Inflammatory macrophage treated with lipopolysaccharide for 1 hour (primary cell): ENCODE results near the gene POU2AF3.
"Not testable (repeated sequence)": the region's sequence is repeated elsewhere in the genome, so short reads cannot be mapped to it uniquely, and the experiment has no call there.

Experiments used
- DNase-seq, 2 donors: peaks; one replicate each; pipeline ENCODE4 v3.0.0-alpha.2; 2020 to 2022

POU2AF3 gene

GRCh38 chr11:111301004-111301841 is 2.9 kb downstream of the POU2AF3 start:
- DNase-seq = no peak

DNA sequence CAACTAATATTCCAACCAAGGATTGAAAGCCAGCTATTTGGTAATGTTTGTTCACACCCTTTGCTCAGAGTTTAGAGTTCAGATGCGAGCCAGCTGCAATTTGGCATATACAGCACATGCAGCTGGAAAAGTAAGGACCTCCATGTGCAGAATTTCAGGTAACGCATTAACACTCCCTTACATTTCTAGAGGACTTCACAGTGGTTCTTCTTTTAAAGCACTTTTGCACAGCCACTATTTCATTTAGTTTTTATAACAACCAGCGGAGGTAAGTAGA is 3.4 kb downstream of the POU2AF3 start:
- no peak for DNase-seq

GRCh38 chr11:111302298-111302697 is 4.0 kb downstream of the POU2AF3 start:
- DNase-seq = no peak

DNA sequence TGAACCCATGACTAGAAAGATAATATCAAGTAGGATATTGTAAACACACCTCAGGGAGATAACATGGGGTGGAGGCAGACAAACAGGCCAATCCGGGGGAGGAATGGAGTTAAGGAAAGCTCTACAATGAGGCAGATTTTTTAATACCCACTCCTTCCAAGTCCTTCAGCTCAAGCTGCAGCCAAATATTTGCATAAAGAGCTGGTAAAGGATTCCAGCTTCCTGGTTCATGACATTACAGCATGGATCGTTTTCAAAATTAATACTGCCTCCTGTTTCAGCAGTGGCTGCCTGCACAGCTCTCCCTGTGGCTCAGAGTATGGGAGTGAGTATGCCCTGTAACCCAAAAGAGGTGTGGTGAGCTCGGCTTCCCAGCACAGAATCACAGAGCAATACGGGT is 5.1 kb downstream of the POU2AF3 start:
- no peak for DNase-seq

GRCh38 chr11:111305162-111305802 is 6.9 kb downstream of the POU2AF3 start:
- DNase-seq = no peak

GRCh38 chr11:111305876-111306275 is 7.5 kb downstream of the POU2AF3 start:
- no peak for DNase-seq

DNA sequence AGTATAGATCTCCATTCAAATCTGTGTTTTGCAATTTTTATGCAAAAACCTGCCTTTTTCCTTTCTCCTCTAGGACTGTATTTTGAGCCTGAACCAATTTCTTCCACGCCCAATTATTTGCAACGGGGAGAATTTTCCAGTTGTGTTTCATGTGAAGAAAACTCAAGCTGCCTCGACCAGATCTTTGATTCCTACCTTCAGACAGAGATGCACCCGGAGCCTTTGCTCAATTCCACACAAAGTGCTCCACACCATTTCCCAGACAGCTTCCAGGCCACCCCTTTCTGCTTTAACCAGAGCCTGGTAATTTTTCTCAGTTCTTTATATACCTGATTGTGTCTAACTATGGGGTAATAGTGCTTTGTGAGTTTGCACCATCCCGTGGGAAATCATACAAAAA is 8.0 kb downstream of the POU2AF3 start:
- no peak for DNase-seq

DNA sequence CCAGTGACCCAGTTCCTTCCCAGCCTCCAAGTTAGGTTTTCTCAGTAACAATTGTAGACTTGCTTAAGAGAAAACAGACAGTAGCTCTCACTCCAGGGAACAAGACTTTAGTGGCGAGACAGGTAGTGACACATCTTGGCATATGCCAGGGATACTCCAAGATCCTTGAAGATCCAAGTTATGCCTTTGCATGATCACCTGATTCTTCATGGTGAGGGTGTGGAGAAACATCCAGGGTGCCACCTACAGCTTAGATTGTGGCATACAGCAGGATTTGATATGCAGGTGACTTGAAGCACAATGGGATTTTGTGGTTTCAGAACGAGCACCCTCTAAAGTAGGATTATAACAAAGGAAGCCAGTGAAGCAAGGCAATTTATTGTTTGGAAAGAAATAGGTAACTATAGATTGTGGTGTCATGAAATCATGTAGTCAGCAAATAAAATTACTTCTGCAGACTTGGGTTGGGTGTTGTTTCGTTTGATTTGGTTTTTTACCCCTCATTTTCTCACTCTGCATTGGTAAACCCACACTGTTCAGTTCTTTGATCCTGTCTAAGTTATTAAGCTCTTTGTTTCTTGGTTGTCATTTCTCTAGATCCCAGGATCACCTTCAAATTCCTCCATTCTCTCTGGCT is 9.2 kb downstream of the POU2AF3 start:
- DNase-seq = no peak

DNA sequence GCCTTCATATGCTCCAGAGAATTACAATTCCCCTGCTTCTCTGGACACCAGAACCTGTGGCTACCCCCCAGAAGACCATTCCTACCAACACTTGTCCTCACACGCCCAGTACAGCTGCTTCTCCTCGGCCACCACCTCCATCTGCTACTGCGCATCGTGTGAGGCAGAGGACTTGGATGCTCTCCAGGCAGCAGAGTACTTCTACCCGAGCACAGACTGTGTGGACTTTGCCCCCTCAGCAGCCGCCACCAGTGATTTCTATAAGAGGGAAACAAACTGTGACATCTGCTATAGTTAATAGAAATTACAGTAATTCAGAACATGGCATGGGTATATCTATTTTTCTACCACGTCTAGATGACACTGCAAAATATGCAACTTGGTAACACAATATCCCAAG is 9.8 kb downstream of the POU2AF3 start:
- DNase-seq = no peak

DNA sequence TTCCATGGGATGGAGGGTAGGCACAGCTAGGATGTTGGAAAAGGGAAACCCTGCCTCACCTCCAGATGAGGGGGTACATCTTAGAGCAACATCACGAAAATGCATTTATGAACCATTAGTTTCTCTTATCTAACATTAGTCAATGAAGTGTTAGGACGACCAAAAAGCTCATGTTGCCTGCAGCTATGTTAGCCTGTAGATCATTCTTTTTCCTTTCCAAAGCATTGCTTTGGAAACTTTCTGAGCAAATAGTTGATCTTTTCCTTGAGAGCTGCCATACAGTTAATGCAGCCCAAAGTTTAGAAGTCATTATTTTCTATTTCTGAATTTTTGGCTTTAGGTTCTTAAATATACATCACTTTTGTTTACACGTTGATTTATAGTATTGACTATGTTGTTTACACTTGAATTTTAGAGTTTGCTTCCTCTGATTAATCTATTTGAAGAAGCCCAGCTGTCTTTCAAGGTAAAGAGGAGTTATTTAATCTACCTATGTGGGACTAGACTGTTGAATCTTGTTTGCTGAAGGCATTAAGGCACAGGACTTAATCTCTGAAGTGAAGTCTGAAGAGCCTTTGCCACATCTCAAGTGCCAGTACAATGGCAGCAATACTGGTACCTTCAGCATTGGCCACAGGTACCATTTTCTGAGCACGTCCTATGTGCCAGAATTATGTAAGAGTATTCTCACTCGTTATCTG is 11.0 kb downstream of the POU2AF3 start:
- DNase-seq = no peak

DNA sequence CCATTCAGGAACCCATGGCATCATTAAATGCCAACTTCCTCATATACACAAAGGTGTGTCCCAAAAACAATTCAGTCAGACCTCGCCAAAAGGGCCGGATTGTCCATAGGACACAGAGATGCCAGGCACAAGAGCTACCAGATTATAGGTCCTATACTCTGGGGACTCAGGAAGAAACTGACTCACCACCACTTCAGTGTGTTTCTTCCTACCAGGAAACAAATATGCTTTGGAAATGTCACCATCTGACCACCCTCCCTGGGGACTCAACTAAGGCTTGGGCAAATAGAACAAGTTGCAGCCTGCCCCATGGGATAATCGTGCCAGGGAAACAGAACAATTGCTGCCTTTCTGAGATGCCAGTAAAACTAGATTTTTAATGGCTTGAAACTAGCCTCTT is 11.7 kb downstream of the POU2AF3 start:
- DNase-seq = no peak

- DNase-seq = no peak
Measured at GRCh38 chr11:111310723-111311122, 12.4 kb downstream of the POU2AF3 start.

GRCh38 chr11:111312076-111312475 is 13.7 kb downstream of the POU2AF3 start:
- DNase-seq = no peak

DNA sequence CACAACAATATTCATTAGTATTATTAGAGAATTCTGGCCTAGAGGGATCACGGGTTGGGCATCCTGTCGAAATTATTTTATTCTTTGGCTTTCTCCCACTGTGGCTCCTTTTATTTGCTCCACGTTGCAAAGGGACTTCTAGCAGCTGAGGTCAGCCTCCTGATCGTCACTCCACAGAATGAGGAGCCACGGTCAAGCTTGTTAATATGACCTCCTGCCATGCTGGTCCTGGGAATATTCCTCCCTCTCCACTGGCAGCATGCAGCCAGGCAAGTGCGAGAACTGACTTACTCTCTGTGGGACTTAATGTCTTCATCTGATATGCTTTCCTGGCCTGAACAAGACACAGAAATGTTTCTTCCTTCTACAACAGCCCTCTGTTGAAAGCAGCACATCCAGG is 20.9 kb downstream of the POU2AF3 start:
- no peak for DNase-seq

- not testable (repeated sequence) for DNase-seq
Measured at GRCh38 chr11:111320199-111320598, 21.9 kb downstream of the POU2AF3 start.

GRCh38 chr11:111320728-111321568 is 22.6 kb downstream of the POU2AF3 start:
- no peak for DNase-seq

DNA sequence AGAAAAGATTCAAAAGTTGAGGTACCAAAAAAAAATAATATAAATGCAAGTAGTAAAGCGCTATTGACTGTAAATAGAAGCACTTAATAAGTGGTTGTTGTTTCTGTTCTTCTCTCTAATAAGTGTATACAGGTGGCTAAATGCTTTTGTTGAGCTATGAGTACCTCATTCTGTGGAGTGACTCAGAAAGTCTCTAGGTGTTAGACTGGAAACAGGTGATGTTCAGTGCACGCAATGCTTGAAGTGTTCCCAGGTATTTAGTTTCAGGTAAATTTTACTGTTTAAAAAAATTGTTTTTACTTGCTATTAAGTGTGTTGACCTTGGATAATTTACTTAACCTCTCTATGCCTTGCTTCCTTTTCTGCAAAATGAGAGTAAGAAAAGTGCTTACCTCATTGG is 24.2 kb downstream of the POU2AF3 start:
- DNase-seq = no peak

GRCh38 chr11:111324277-111324720 is 26.0 kb downstream of the POU2AF3 start:
- no peak for DNase-seq

DNA sequence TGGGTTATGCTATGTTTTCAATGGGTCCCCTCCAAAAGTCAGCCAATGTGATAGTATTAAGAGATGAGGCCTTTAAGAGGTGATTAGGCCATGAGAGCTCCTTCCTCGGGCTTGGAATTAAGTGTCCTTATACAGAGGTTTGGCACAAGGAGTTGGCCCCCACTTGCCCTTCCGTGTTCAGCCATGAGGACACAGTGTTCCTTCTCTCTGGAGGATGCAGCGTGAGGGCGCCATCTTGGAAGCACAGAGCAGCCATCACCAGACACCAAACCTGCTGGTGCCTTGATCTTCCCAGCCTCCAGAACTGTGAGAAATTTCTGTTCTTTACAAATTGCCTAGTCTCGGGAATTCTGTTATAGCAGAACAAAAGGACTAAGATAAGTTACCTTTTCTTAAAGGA is 26.9 kb downstream of the POU2AF3 start:
- no peak for DNase-seq

DNA sequence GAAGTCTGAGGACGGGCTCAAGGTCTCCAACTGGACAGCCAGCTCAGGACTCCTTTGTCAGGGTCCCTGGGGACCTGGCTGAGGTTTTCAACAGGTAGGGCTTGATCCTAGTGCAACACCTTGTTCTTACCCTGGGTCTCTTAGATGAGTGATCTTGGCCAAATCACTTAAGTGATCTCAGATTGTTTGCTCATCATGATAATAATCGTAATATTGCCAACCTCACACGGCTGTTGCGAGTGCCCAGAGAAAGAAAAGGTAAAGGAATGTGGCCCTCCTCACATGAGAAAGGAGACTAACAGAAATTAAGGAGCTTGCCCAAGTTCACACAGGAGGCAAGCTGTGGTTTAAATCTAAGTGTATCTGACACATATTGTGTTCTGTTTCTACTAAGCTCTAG is 28.5 kb downstream of the POU2AF3 start:
- DNase-seq = no peak

DNA sequence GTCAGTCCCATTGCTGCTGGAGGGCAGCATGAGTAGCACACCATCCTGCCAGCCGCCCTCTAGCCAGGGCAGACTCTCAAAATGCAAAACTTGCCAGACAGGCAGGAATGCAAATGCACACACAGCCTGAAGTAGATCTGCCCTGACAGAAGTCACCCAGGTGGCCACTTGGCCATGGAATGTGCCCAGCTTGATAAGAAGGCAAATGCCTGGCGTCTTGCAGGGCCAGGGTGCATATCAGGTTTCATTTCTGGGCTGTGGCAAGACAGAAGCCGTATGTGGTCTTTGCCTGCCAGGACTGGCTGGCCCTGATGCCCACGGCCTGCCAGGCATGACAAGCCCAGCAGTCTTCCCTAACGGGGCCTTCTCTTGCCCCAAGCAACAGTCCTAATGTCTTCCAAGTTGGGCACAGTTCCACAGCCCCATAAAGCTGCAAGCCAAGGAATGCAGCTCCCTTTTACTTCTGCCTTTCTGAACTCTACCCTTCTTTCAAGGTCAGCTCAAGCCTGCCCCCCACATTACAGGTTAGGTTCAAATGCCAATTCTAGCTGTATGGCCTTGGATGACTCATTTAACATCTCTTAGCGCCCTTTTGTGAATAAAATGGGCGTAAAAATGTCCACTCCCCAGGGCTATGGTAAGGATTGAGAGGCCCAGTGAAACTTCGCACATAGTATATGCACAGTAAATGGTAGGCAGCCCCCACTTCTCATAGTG is 29.7 kb downstream of the POU2AF3 start:
- no peak for DNase-seq
